Neural crest cell (in vitro differentiated cells): Measurements from ENCODE around the gene CCDC33. TPM values are rescaled to one million over a fixed set of nuclear protein-coding genes. Genes with fewer than 3 reads are reported as not detected.

ENCODE experiments used
- DNase-seq: peaks from one replicate; pipeline ENCODE4 v3.0.0; 2021; ENCODE audit warnings: low read depth, mixed read lengths, low spot score
- H3K27ac Mint-ChIP-seq: one replicate; pipeline ENCODE4 v1.8.0; 2021; ENCODE audit warnings: mild to moderate bottlenecking, mixed read lengths; ENCODE audit not compliant: unreplicated experiment
- H3K27me3 Mint-ChIP-seq: 2 replicates; pipeline ENCODE4 v1.8.0; 2021; ENCODE audit warnings: low read depth, mild to moderate bottlenecking, mixed read lengths
- H3K36me3 Mint-ChIP-seq: 2 replicates; pipeline ENCODE4 v1.8.0; 2021; ENCODE audit warnings: low read depth, mild to moderate bottlenecking, mixed read lengths
- H3K4me1 Mint-ChIP-seq: 2 replicates; pipeline ENCODE4 v1.8.0; 2021; ENCODE audit warnings: mixed read lengths
- H3K4me3 Mint-ChIP-seq: one replicate; pipeline ENCODE4 v1.8.0; 2021; ENCODE audit warnings: mild to moderate bottlenecking, mixed read lengths
- H3K9me3 Mint-ChIP-seq: 2 replicates; pipeline ENCODE4 v1.8.0; 2021; ENCODE audit warnings: mixed read lengths
- total RNA-seq: library from RNA; stranded (reverse); gene quantifications from 2 replicates; pipeline ENCODE4 v1.2.1, GENCODE V29; 2021
- TF ChIP-seq, protein P1 (sequence below): fragments of 200-600 bp; sonication (generic); conservative IDR thresholded peaks from 2 replicates; pipeline ENCODE4 v1.5.0; 2021; ENCODE audit warnings: antibody characterized with exemption, mild to moderate bottlenecking

Gene CCDC33
- total RNA-seq, 1 donor from 2014 or later: 15.1 TPM

DNA sequence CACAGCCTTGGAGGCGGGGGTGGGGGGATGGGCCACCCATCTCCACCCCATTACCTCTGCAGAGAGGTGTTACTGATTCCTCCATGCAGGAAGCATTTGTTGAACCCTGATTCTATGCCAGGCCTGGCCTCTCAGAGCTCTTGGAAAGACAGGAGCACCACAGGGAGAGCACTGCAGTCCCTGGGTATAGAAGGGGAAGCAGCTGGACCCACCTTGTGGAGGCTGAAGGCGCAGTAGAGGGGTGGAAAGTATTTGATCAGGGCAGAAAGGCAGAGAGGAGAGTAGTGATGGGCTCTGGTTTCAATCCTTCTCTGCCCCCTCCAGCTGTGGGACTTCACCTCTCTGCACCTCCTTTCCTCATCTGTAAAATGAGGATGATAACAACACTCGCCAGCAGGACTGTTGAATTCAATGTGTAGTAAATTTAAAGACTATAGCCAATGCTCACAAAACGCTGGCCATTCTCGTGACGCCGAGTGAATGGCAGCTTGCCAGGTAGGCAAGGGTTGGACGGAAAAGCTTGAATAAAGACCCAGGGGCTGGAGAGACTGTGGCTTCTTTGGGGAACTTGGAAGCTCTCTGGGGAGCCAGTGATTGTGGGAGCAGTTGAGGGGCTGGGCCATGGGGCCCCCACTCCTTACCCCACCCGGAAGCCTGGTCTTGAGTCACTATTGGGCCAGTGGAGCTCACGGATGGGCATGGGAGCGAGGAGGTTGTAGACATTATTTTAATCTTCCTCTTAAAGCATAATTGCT, 8.0 kb upstream of the CCDC33 start:
- peaks cover 18% of the 10 kb centered on the region for H3K27me3 Mint-ChIP-seq
- no peaks in the 10 kb centered on the region for H3K9me3 Mint-ChIP-seq
- H3K36me3 Mint-ChIP-seq: no peaks in the 10 kb centered on the region
- peak overlapping the region; percentile 63 for H3K27ac Mint-ChIP-seq
- DNase-seq: no peak
- H3K4me3 Mint-ChIP-seq: peak overlapping the region; percentile 4
- TF ChIP-seq, protein P1, sequence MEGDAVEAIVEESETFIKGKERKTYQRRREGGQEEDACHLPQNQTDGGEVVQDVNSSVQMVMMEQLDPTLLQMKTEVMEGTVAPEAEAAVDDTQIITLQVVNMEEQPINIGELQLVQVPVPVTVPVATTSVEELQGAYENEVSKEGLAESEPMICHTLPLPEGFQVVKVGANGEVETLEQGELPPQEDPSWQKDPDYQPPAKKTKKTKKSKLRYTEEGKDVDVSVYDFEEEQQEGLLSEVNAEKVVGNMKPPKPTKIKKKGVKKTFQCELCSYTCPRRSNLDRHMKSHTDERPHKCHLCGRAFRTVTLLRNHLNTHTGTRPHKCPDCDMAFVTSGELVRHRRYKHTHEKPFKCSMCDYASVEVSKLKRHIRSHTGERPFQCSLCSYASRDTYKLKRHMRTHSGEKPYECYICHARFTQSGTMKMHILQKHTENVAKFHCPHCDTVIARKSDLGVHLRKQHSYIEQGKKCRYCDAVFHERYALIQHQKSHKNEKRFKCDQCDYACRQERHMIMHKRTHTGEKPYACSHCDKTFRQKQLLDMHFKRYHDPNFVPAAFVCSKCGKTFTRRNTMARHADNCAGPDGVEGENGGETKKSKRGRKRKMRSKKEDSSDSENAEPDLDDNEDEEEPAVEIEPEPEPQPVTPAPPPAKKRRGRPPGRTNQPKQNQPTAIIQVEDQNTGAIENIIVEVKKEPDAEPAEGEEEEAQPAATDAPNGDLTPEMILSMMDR: no peak
- H3K4me1 Mint-ChIP-seq: peaks cover 85% of the 10 kb centered on the region

GRCh38 chr15:74228723-74229081, 7.4 kb upstream of the CCDC33 start:
- Mint-ChIP-seq H3K4me3 (peak overlapping the region; percentile 4), H3K27me3 (peaks cover 13% of the 10 kb centered on the region), H3K36me3 (no peaks in the 10 kb centered on the region), H3K27ac (peak overlapping the region; percentile 63), H3K4me1 (peaks cover 85% of the 10 kb centered on the region), H3K9me3 (no peaks in the 10 kb centered on the region)
- no peak for DNase-seq
- TF ChIP-seq, protein P1: no peak

DNA sequence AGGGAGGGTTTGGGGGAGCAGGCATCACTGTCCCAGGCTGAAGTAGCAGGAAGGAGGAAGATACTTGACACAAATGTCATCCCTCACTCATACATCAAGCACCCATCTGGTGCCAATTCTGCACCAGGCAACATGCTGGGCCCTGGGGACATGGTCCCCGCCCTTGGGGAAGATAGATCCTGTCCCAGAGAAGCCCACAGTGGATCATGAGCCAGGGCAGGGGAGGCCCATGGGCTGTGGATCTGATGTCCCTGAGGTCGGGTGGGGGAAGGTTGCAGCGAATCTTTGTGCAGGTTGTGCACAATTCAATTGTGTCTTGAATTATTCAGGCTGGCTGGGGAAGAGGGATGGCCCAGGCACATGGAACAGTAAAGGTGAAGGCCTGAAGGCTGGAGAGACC, 6.4 kb upstream of the CCDC33 start:
- Mint-ChIP-seq H3K27me3 (peaks cover 8% of the 10 kb centered on the region), H3K27ac (peak overlapping the region; percentile 89), H3K36me3 (no peaks in the 10 kb centered on the region), H3K9me3 (no peaks in the 10 kb centered on the region), H3K4me3 (no peak overlapping the region), H3K4me1 (peaks cover 83% of the 10 kb centered on the region)
- no peak for DNase-seq
- TF ChIP-seq, protein P1: no peak

DNA sequence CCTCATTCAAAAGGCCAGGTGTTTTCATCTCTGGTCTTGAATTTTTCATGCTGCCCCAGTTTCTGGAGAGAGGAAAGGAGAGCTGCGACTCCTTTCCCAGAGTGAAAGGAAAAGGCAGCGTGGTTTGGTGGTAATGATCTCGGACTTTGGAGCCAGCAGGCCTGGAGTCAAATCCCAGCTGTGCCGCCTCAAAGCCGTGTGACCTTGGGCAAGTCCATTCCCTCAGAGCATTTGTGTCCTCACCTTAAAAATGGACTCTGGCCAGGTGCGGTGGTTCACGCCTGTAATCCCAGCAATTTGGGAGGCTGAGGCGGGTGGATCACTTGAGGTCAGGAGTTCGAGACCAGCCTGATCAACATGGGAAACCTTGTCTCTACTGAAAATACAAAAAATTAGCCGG, 4.7 kb upstream of the CCDC33 start:
- H3K4me3 Mint-ChIP-seq: no peak overlapping the region
- no peaks in the 10 kb centered on the region for H3K36me3 Mint-ChIP-seq
- H3K4me1 Mint-ChIP-seq: peaks cover 68% of the 10 kb centered on the region
- H3K9me3 Mint-ChIP-seq: no peaks in the 10 kb centered on the region
- no peaks in the 10 kb centered on the region for H3K27me3 Mint-ChIP-seq
- H3K27ac Mint-ChIP-seq: no peak overlapping the region
- TF ChIP-seq, protein P1: no peak
- DNase-seq: no peak

DNA sequence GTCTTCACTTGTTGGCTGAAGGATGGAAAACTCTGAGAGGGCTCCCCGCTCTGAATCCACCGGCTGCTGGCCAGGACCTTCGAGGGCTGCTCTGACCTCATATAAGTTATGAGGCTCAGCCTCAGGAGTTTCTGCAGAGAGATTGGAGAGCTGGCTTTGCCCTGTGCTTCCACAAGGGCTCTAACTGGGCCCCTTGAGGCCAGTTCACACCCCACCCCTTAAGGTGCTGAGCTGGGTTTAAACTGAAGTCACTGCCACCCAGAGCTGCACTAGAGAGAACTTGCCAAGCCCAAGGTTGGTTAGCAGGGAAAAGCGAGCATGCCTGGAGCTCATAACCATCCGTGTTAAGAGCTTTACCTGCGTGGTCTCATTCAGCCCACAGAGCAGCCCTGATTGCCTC, 2.8 kb upstream of the CCDC33 start:
- DNase-seq: no peak
- H3K4me1 Mint-ChIP-seq: peaks cover 53% of the 10 kb centered on the region
- H3K4me3 Mint-ChIP-seq: peak overlapping the region; percentile 1
- H3K27me3 Mint-ChIP-seq: no peaks in the 10 kb centered on the region
- TF ChIP-seq, protein P1: no peak
- H3K36me3 Mint-ChIP-seq: no peaks in the 10 kb centered on the region
- H3K9me3 Mint-ChIP-seq: no peaks in the 10 kb centered on the region
- no peak overlapping the region for H3K27ac Mint-ChIP-seq
